Activated CD8-positive, alpha-beta memory T cell treated with anti-CD3 and anti-CD28 coated beads for 1 hour (primary cell): ENCODE results near the gene CC2D2A.

Experiments used
- DNase-seq, 2 donors: peaks; one replicate each; pipeline ENCODE4 v3.0.0-alpha.2; 2020; ENCODE audit warnings: low read depth in 1 of 2; ENCODE audit errors: extremely low read depth in 1 of 2

Gene CC2D2A

GRCh38 chr4:15636818-15637217, 167.1 kb downstream of the CC2D2A start:
- no peak for DNase-seq

- DNase-seq: no peak
Measured at GRCh38 chr4:15638418-15638817, 168.7 kb downstream of the CC2D2A start.

GRCh38 chr4:15648600-15648999, 178.9 kb downstream of the CC2D2A start:
- DNase-seq: no peak

GRCh38 chr4:15649914-15650545, 180.3 kb downstream of the CC2D2A start:
- DNase-seq: peak in 1 of 2 donors; percentile 19
